ENCODE data around the gene CYB561D2. TPM values are rescaled to one million over a fixed set of nuclear protein-coding genes. Genes with fewer than 3 reads are reported as not detected.

CYB561D2 gene
- total and polyA plus RNA-seq, 9 of the 15 experiments (the other 6 are each of a cell fraction or from before 2014, with no cell fraction given): 4.2 to 16.6 (median 9.4) TPM

DNA sequence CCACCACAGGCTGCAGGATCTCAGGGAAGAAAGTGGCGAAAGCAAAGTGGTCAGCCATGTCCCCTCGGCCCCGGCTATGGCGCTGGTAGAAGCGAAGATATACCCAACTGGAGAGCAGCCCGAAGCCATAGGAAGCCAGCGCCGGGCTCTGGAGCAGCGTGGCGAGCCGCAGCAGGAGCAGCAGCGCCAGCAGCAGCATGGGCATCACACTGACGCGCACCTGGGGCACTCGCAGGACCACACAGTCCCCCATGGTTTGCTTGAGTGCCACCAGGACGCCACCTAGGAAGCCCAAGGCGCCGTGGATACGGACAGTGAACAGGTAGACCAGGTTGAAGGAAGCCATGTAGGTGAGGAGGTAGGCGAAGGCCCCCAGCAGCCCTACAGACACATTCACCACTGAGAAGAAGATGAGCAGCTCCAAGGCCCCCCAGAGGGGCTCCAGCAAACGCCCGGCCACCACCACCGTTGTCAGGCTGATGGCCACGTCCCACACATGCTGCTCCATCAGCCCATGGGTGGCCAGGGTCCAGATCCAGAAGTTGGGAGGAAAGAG lies 7.8 kb downstream of the CYB561D2 start:
- H3K4me2 ChIP-seq (ENCODE audit: insufficient read depth, low read length): peak overlapping the region; percentile 95
- peaks cover 41% of the 10 kb centered on the region for H3K79me2 ChIP-seq (ENCODE audit: control insufficient read depth, insufficient read depth, low read length)
- in situ Hi-C loops (cut with MboI): no loop called here
- no peak for FAIRE-seq
- H3K27ac ChIP-seq (ENCODE audit: extremely low read depth, low read depth, low read length): peak overlapping the region; percentile 78
- no peaks in the 10 kb centered on the region for H3K27me3 ChIP-seq (ENCODE audit: control insufficient read depth in 2 of 2, insufficient read depth in 2 of 2, low read length in 2 of 2)
- no peak for DNase-seq (ENCODE audit: extremely low read depth in 1 of 4, low spot score in 3 of 4)
- ChIA-PET POLR2A (interaction anchor here (1.3 kb wide), 1 partner anchor 9 kb away, joined by 3 read pairs; no protein-coding TSS in a partner anchor), CTCF (ENCODE audit: low intra/inter-chr PET ratio) (no interaction called here)
- BruUV-seq (replicated peaks): no TSS peak
- WGBS (ENCODE audit: insufficient coverage, low coverage, missing lambda C conversion rate): 9% methylated on average over 23 of the region's 24 CpGs
- peaks cover 37% of the 10 kb centered on the region; the same call in 2 of the 3 replicates for H3K36me3 ChIP-seq (ENCODE audit: control insufficient read depth, insufficient read depth, low read length)
- ATAC-seq: no peak
- peaks cover 6% of the 10 kb centered on the region for H3K9me1 ChIP-seq (ENCODE audit: control insufficient read depth, insufficient read depth, low read length)
- peaks cover 31% of the 10 kb centered on the region; the same call in 1 of the 2 replicates for H4K20me1 ChIP-seq (replicated peaks; ENCODE audit: control insufficient read depth, insufficient read depth, low read length)
- intact Hi-C loops (cut with micrococcal nuclease): loop anchor here (5.0 kb wide), 1 partner anchor 254 kb away; the partner anchor contains the start of gene CISH
- H3K9me3 ChIP-seq (replicated peaks; ENCODE audit: control insufficient read depth, insufficient read depth, low read depth, low read length): no peaks in the 10 kb centered on the region
- peak overlapping the region; percentile 74 to 99 for H3K9ac ChIP-seq (ENCODE audit: insufficient read depth in 1 of 2, low read depth in 2 of 2, low read length in 2 of 2)
- peak overlapping the region; percentile 62 for H3K4me3 ChIP-seq
- no peak overlapping the region for H2AFZ ChIP-seq (ENCODE audit: low read depth, low read length)
- peaks cover 29 to 41% of the 10 kb centered on the region in 2 experiments; a peak in 4 of 5 replicates for H3K4me1 ChIP-seq (replicated peaks in 1 of 2; ENCODE audit: control insufficient read depth in 2 of 2, insufficient read depth in 2 of 2, low read length in 2 of 2)
- TF ChIP-seq RBBP5 (IDR thresholded peaks at IDR 0.05; ENCODE audit: borderline replicate concordance, insufficient read depth, low read length, poor library complexity, severe bottlenecking): peak; percentile 34
- no peak for TF ChIP-seq ZBED1 (IDR thresholded peaks at IDR 0.05)
- no peak for TF ChIP-seq PATZ1 (CRISPR knock-in tag; IDR thresholded peaks at IDR 0.05; ENCODE audit: borderline replicate concordance)
- TF ChIP-seq, protein P1, sequence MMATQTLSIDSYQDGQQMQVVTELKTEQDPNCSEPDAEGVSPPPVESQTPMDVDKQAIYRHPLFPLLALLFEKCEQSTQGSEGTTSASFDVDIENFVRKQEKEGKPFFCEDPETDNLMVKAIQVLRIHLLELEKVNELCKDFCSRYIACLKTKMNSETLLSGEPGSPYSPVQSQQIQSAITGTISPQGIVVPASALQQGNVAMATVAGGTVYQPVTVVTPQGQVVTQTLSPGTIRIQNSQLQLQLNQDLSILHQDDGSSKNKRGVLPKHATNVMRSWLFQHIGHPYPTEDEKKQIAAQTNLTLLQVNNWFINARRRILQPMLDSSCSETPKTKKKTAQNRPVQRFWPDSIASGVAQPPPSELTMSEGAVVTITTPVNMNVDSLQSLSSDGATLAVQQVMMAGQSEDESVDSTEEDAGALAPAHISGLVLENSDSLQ (IDR thresholded peaks at IDR 0.05): no peak
- no peak for TF ChIP-seq ZNF224 (CRISPR knock-in tag; IDR thresholded peaks at IDR 0.05)
- 0 out of 2 replicates have a peak, but pooled peaks have one; percentile 14 for TF ChIP-seq ETV5 (CRISPR knock-in tag; IDR thresholded peaks at IDR 0.05; ENCODE audit: low read depth)
- no peak for TF ChIP-seq KHSRP (IDR thresholded peaks at IDR 0.05)
- TF ChIP-seq ADNP (tag; IDR thresholded peaks at IDR 0.05): no peak
- TF ChIP-seq, protein P2, sequence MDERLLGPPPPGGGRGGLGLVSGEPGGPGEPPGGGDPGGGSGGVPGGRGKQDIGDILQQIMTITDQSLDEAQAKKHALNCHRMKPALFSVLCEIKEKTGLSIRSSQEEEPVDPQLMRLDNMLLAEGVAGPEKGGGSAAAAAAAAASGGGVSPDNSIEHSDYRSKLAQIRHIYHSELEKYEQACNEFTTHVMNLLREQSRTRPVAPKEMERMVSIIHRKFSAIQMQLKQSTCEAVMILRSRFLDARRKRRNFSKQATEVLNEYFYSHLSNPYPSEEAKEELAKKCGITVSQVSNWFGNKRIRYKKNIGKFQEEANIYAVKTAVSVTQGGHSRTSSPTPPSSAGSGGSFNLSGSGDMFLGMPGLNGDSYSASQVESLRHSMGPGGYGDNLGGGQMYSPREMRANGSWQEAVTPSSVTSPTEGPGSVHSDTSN (CRISPR knock-in tag; IDR thresholded peaks at IDR 0.05; ENCODE audit: low read depth): no peak
- TF ChIP-seq, protein P2 (tag; conservative IDR thresholded peaks at IDR 0.05; ENCODE audit: low read depth): no peak
- no peak for TF ChIP-seq DNMT1 (IDR thresholded peaks at IDR 0.05)
